Uterus (tissue), 4 donors: Measurements from ENCODE around the gene TMEM61. TPM values are rescaled to one million over a fixed set of nuclear protein-coding genes. Genes with fewer than 3 reads are reported as not detected.
"Not testable (repeated sequence)": the region's sequence is repeated elsewhere in the genome, so short reads cannot be mapped to it uniquely, and the experiment has no call there.

Experiments
- DNase-seq, 2 donors: peaks; one replicate each; pipeline ENCODE4 v3.0.0-alpha.2; 2019 to 2020
- H3K27ac ChIP-seq, 2 donors: fragments of 200-600 bp; sonication (generic); 1 replicate in 1 of 2; 2 replicates in 1 of 2; pipeline ENCODE4 v1.5.1; 2016 to 2018
- H3K27me3 ChIP-seq, 2 donors: fragments of 200-600 bp; sonication (generic); one replicate each; pipeline ENCODE4 v1.5.1; 2018 to 2019; ENCODE audit warnings: control low read depth in 1 of 2
- H3K36me3 ChIP-seq, 2 donors: fragments of 200-600 bp; sonication (generic); one replicate each; pipeline ENCODE4 v1.5.1; 2019; ENCODE audit warnings: control low read depth in 1 of 2
- H3K4me1 ChIP-seq, 2 donors: fragments of 200-600 bp; sonication (generic); one replicate each; pipeline ENCODE4 v1.5.1; 2018 to 2019; ENCODE audit warnings: control low read depth in 1 of 2
- H3K4me3 ChIP-seq, 2 donors: fragments of 200-600 bp; sonication (generic); 1 replicate in 1 of 2; 2 replicates in 1 of 2; pipeline ENCODE4 v1.5.1; 2018 to 2019; ENCODE audit warnings: mild to moderate bottlenecking in 1 of 2
- H3K9me3 ChIP-seq, 2 donors: fragments of 200-600 bp; sonication (generic); one replicate each; pipeline ENCODE4 v1.5.1; 2019; ENCODE audit warnings: control low read depth in 1 of 2
- CTCF ChIP-seq, 4 experiments: fragments of 200-600 bp in 2 of 4; fragments of 450-650 bp in 2 of 4; sonication (generic) in 2 of 4; IDR thresholded peaks; one replicate each; pipeline ENCODE4 v1.5.1; 2016 to 2019; ENCODE audit warnings: antibody characterized with exemption in 4 of 4, mild to moderate bottlenecking in 2 of 4, moderate library complexity in 1 of 4
- POLR2A ChIP-seq, 2 donors: fragments of 450-650 bp; IDR thresholded peaks; one replicate each; pipeline ENCODE4 v1.6.1; 2016; ENCODE audit warnings: antibody characterized with exemption in 2 of 2, mild to moderate bottlenecking in 1 of 2, moderate library complexity in 1 of 2
- intact Hi-C: fragments of 100-400 bp; cut with DNase I; formaldehyde crosslinking; loops from one replicate; pipeline ENCODE4 v1.15.1; 2023; ENCODE audit warnings: low total_unique reads
- total RNA-seq, 4 donors: library from RNA; depleted of rRNA in 3 of 4; stranded (reverse); fragments of >200 nt in 3 of 4; gene quantifications; one replicate each; pipeline versions ENCODE4 v1.1.0 to v1.2.4, GENCODE V29; 2014 to 2023
- donor health status: DM: yes; HTN: yes; CAD: no.

TMEM61 gene
- total RNA-seq, result under 1 TPM in 1 of 4 donors, not detected in 3; 0.35 TPM

GRCh38 chr1:54980528-54981241 is at the start of gene TMEM61:
Gene TMEM61 (plus strand): TSS chr1:54980628. CDS start chr1:54981066, 438 bp downstream.
- intact Hi-C loops, result no loop called here
- H3K4me3 ChIP-seq, result no peak within 1 kb of the TSS
- no peaks in the 10 kb centered on the region for H3K36me3 ChIP-seq
- peaks cover 0 to 7% of the 10 kb centered on the region in 2 donors for H3K27me3 ChIP-seq
- H3K27ac ChIP-seq, result no peak within 1 kb of the TSS
- no peaks in the 10 kb centered on the region for H3K9me3 ChIP-seq
- peak in 1 of 2 donors; percentile 9 for DNase-seq
- peaks cover 0 to 4% of the 10 kb centered on the region in 2 donors for H3K4me1 ChIP-seq
- TF ChIP-seq POLR2A (IDR thresholded peaks at IDR 0.05), result no peak
- TF ChIP-seq CTCF (IDR thresholded peaks at IDR 0.05), result no peak

- TF ChIP-seq POLR2A (IDR thresholded peaks at IDR 0.05) (no peak), CTCF (IDR thresholded peaks at IDR 0.05) (no peak)
- Histone ChIP-seq H3K27me3 (no peaks in the 10 kb centered on the region), H3K27ac (no peak overlapping the region), H3K36me3 (no peaks in the 10 kb centered on the region), H3K9me3 (no peaks in the 10 kb centered on the region), H3K4me3 (no peak overlapping the region), H3K4me1 (no peaks in the 10 kb centered on the region)
- no peak for DNase-seq
- intact Hi-C loops, result no loop called here
Measured at GRCh38 chr1:54931275-54931840, 49.1 kb upstream of the TMEM61 start.

- H3K9me3 ChIP-seq, H3K36me3 ChIP-seq, H3K4me3 ChIP-seq, intact Hi-C loops, H3K4me1 ChIP-seq, H3K27me3 ChIP-seq, H3K27ac ChIP-seq, DNase-seq: not testable (repeated sequence)
Measured at GRCh38 chr1:54934081-54934480, 46.3 kb upstream of the TMEM61 start.

- Histone ChIP-seq H3K27ac (no peak overlapping the region), H3K36me3 (no peaks in the 10 kb centered on the region), H3K27me3 (no peaks in the 10 kb centered on the region), H3K4me3 (no peak overlapping the region), H3K9me3 (no peaks in the 10 kb centered on the region), H3K4me1 (no peaks in the 10 kb centered on the region)
- intact Hi-C loops, result no loop called here
- no peak for DNase-seq
- no peak for TF ChIP-seq POLR2A (IDR thresholded peaks at IDR 0.05)
- TF ChIP-seq CTCF (IDR thresholded peaks at IDR 0.05), result no peak
Measured at GRCh38 chr1:54934869-54935268, 45.6 kb upstream of the TMEM61 start.

- Histone ChIP-seq H3K9me3 (no peaks in the 10 kb centered on the region), H3K27me3 (no peaks in the 10 kb centered on the region), H3K4me1 (no peaks in the 10 kb centered on the region), H3K4me3 (no peak overlapping the region), H3K36me3 (no peaks in the 10 kb centered on the region), H3K27ac (no peak overlapping the region)
- TF ChIP-seq POLR2A (IDR thresholded peaks at IDR 0.05) (no peak), CTCF (IDR thresholded peaks at IDR 0.05) (no peak)
- intact Hi-C loops, result no loop called here
- no peak for DNase-seq
Measured at GRCh38 chr1:54936791-54937190, 43.6 kb upstream of the TMEM61 start.
